ENCODE results near the gene ERGIC3.

GRCh38 chr20:35600993-35601973 is 59.4 kb downstream of the ERGIC3 start:
- no peak for TF ChIP-seq CTCF (IDR thresholded peaks at IDR 0.05)
- TF ChIP-seq SIN3A (IDR thresholded peaks at IDR 0.05; ENCODE audit: borderline replicate concordance, insufficient read depth, low read depth, low read length) = no peak
- TF ChIP-seq POLR2AphosphoS5 (IDR thresholded peaks at IDR 0.05; ENCODE audit: low read depth, low read length) = no peak
- TF ChIP-seq REST (IDR thresholded peaks at IDR 0.05; ENCODE audit: insufficient read depth in 1 of 2, low read depth in 2 of 2, low read length in 1 of 2) = no peak
- no peak for TF ChIP-seq TCF7L2 (IDR thresholded peaks at IDR 0.05; ENCODE audit: low read depth, low read length)

All from Panc1 (cell line).